Transverse colon (tissue), 4 donors: ENCODE results near the gene SET. TPM values are rescaled to one million over a fixed set of nuclear protein-coding genes. Genes with fewer than 3 reads are reported as not detected.

Experiments used
- DNase-seq: peaks from one replicate; pipeline ENCODE4 v3.0.0-alpha.2; 2019
- H3K27ac ChIP-seq, 4 donors: fragments of 200-600 bp; sonication (generic); 2 replicates each; pipeline ENCODE4 v1.5.1; 2016 to 2018; ENCODE audit warnings: inconsistent platforms in 4 of 4
- H3K27me3 ChIP-seq: fragments of 200-600 bp; sonication (generic); 2 replicates; pipeline ENCODE4 v1.5.1; 2017; ENCODE audit warnings: inconsistent platforms
- H3K36me3 ChIP-seq, 4 donors: fragments of 200-600 bp; sonication (generic); 2 replicates each; pipeline ENCODE4 v1.5.1; 2017 to 2019; ENCODE audit warnings: inconsistent platforms in 4 of 4
- H3K4me1 ChIP-seq, 4 donors: fragments of 200-600 bp; sonication (generic); 2 replicates each; pipeline ENCODE4 v1.5.1; 2017 to 2020; ENCODE audit warnings: inconsistent platforms in 4 of 4
- H3K4me3 ChIP-seq, 4 donors: fragments of 200-600 bp; sonication (generic); 1 replicate in 1 of 4; 2 replicates in 3 of 4; pipeline versions ENCODE4 v1.5.1 to v1.6.1; 2017 to 2019; ENCODE audit warnings: inconsistent platforms in 4 of 4
- H3K9me3 ChIP-seq, 2 donors: fragments of 200-600 bp; sonication (generic); 2 replicates each; pipeline ENCODE4 v1.5.1; 2017 to 2019; ENCODE audit warnings: inconsistent platforms in 2 of 2
- CTCF ChIP-seq, 5 experiments: fragments of 200-600 bp in 3 of 5; fragments of 450-650 bp in 2 of 5; sonication (generic) in 3 of 5; IDR thresholded peaks; 1 replicate in 2 of 5; 2 replicates in 3 of 5; pipeline ENCODE4 v1.5.1; 2016 to 2017; ENCODE audit warnings: antibody characterized with exemption in 5 of 5, inconsistent platforms in 3 of 5, mild to moderate bottlenecking in 2 of 5, moderate library complexity in 1 of 5
- EP300 ChIP-seq: sonication (generic); formaldehyde crosslinking; IDR thresholded peaks from one replicate; pipeline ENCODE4 v1.6.1; 2017; ENCODE audit warnings: antibody characterized with exemption, low read depth
- POLR2A ChIP-seq: fragments of 450-650 bp; IDR thresholded peaks from one replicate; pipeline ENCODE4 v1.6.1; 2016; ENCODE audit warnings: antibody characterized with exemption, mild to moderate bottlenecking, moderate library complexity
- POLR2AphosphoS5 ChIP-seq, 3 donors: sonication (generic); formaldehyde crosslinking; IDR thresholded peaks; one replicate each; pipeline ENCODE4 v1.6.1; 2016; ENCODE audit warnings: antibody characterized with exemption in 3 of 3
- WGBS, 2 donors: methylation state at CpG; one replicate each; pipeline ENCODE4 v1.1.5; 2018; ENCODE audit warnings: low coverage in 1 of 2; 5-methylcytosine and 5-hydroxymethylcytosine counted together
- in situ Hi-C, 4 donors: fragments of 200-750 bp; cut with MboI; loops; one replicate each; pipeline versions ENCODE4 v1.15.0 to v1.15.1; 2017; ENCODE audit warnings: low sequenced_read_pairs in 3 of 4, low pct_ligation_motif_present in 1 of 4, low pct_unique_long_range_greater_than_20kb in 1 of 4
- intact Hi-C: fragments of 100-400 bp; cut with DNase I; formaldehyde crosslinking; loops from one replicate; pipeline ENCODE4 v1.15.1; 2023; ENCODE audit warnings: low total_unique reads
- total RNA-seq, 4 donors: library from RNA; depleted of rRNA; stranded (reverse); fragments of >200 nt; gene quantifications; one replicate each; pipeline ENCODE4 v1.1.0, GENCODE V29; 2016

Gene SET
- total RNA-seq, result 100 to 1,000 TPM in 1 of 4 donors, 10 to 100 TPM in 3; 29.2 to 153 (median 64.4) TPM

GRCh38 chr9:128688501-128689292, at the start of gene SET:
SET (plus strand) TSS chr9:128689222; CDS start chr9:128689583, 361 bp downstream.
- 0 to 5% methylated on average over 5 to 45 of the region's 93 CpGs for WGBS, 2 donors
- DNase-seq, result peak; percentile 96
- intact Hi-C loops, result loop anchor here (2.0 kb wide), 1 partner anchor 32 kb away; the partner anchor contains the start of gene DYNC2I2
- Histone ChIP-seq H3K36me3 (peaks cover 0 to 19% (median 9%) of the 10 kb centered on the region in 4 donors), H3K9me3 (no peaks in the 10 kb centered on the region), H3K4me1 (peaks cover 26 to 50% (median 39%) of the 10 kb centered on the region in 4 donors), H3K27me3 (no peaks in the 10 kb centered on the region), H3K4me3 (peak within 1 kb of the TSS; percentile 85 to 97 (median 94)), H3K27ac (peak within 1 kb of the TSS; percentile 95 to 99 (median 98))
- peak; percentile 55 for TF ChIP-seq POLR2A
- peak; percentile 91 to 96 (median 95) for TF ChIP-seq POLR2AphosphoS5 (IDR thresholded peaks at IDR 0.05)
- no peak for TF ChIP-seq EP300
- in situ Hi-C loops, result no loop called here

- no peaks in the 10 kb centered on the region for H3K36me3 ChIP-seq
- WGBS, 2 donors, result 96% methylated on average over 17 of the region's 18 CpGs; no CpG with 5 or more reads in 1 of the 2 donors
- intact Hi-C loops, result loop anchor here (5.0 kb wide), 1 partner anchor 1158 kb away; no protein-coding TSS in a partner anchor
- no peak for DNase-seq
- H3K4me3 ChIP-seq, result no peak overlapping the region
- TF ChIP-seq CTCF (IDR thresholded peaks at IDR 0.05) (no peak), EP300 (no peak), POLR2A (no peak)
- no peak overlapping the region for H3K27ac ChIP-seq
- in situ Hi-C loops, result no loop called here
- H3K9me3 ChIP-seq, result no peaks in the 10 kb centered on the region
- no peaks in the 10 kb centered on the region for H3K27me3 ChIP-seq
- H3K4me1 ChIP-seq, result peaks cover 3 to 9% (median 7%) of the 10 kb centered on the region in 4 donors
These were observed 48.4 kb upstream of the SET start for GRCh38 chr9:128640603-128641002.

DNA sequence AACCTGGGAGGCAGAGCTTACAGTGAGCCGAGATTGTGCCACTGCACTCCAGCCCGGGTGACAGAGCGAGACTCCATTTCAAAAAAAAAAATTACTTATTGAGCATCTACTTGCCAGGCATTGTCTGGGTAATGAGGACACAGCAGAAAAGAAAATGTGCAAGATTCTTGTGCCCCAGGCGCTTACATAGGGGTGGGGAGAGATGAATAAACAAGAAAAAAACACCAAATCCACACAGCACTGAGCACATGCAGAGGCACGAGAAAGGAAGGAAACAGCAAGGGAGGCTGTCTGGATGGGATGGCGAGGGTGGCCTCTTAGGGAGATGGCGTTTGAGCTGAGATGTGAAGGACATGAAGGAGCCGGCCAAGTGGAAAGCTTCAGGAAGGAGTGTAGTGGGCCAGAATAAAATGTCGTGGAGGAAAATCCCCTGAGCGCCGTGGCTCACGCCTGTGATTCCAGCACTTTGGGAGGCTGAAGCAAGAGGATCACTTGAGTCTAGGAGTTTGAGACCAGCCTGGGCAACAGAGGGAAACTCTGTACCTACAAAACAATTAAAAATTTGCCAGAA, 46.3 kb upstream of the SET start:
- WGBS, 2 donors, result 81 to 90% methylated on average over 12 of the region's 12 CpGs
- no peaks in the 10 kb centered on the region for H3K36me3 ChIP-seq
- H3K4me3 ChIP-seq, result no peak overlapping the region
- no peak for DNase-seq
- TF ChIP-seq CTCF (IDR thresholded peaks at IDR 0.05) (no peak), EP300 (no peak), POLR2AphosphoS5 (IDR thresholded peaks at IDR 0.05) (no peak), POLR2A (no peak)
- no peaks in the 10 kb centered on the region for H3K27me3 ChIP-seq
- H3K27ac ChIP-seq, result no peak overlapping the region
- in situ Hi-C loops (no loop called here), intact Hi-C loops (loop anchor here (5.0 kb wide), 1 partner anchor 1160 kb away; no protein-coding TSS in a partner anchor)
- no peaks in the 10 kb centered on the region for H3K4me1 ChIP-seq
- H3K9me3 ChIP-seq, result no peaks in the 10 kb centered on the region

GRCh38 chr9:128643519-128644300, 45.3 kb upstream of the SET start:
- Histone ChIP-seq H3K36me3 (no peaks in the 10 kb centered on the region), H3K27me3 (no peaks in the 10 kb centered on the region), H3K4me1 (no peaks in the 10 kb centered on the region), H3K4me3 (no peak overlapping the region), H3K27ac (no peak overlapping the region), H3K9me3 (no peaks in the 10 kb centered on the region)
- 64 to 74% methylated on average over 5 to 12 of the region's 12 CpGs for WGBS, 2 donors
- no peak for DNase-seq
- TF ChIP-seq EP300, result no peak
- in situ Hi-C loops (no loop called here), intact Hi-C loops (loop anchor here (5.0 kb wide), 1 partner anchor 1161 kb away; no protein-coding TSS in a partner anchor)
